ENCODE measurements around the gene CFAP100. TPM values are rescaled to one million over a fixed set of nuclear protein-coding genes. Genes with fewer than 3 reads are reported as not detected.

CFAP100 gene
- total RNA-seq, 1 donor from 2014 or later, result not detected

GRCh38 chr3:126432361-126433104 is 37.8 kb downstream of the CFAP100 start:
- Mint-ChIP-seq H3K4me3 (ENCODE audit: unreplicated experiment) (no peak overlapping the region), H3K27ac (ENCODE audit: unreplicated experiment) (no peak overlapping the region), H3K27me3 (ENCODE audit: unreplicated experiment) (peaks cover 1% of the 10 kb centered on the region), H3K36me3 (ENCODE audit: low read depth, unreplicated experiment) (peaks cover 5% of the 10 kb centered on the region), H3K9me3 (ENCODE audit: unreplicated experiment) (no peaks in the 10 kb centered on the region), H3K4me1 (ENCODE audit: unreplicated experiment) (no peaks in the 10 kb centered on the region)
- no peak for TF ChIP-seq CTCF (IDR thresholded peaks at IDR 0.05; ENCODE audit: unreplicated experiment)
- no peak for DNase-seq (ENCODE audit: low spot score)

- H3K4me1 Mint-ChIP-seq (ENCODE audit: unreplicated experiment), result no peaks in the 10 kb centered on the region
- H3K27ac Mint-ChIP-seq (ENCODE audit: unreplicated experiment), result no peak overlapping the region
- peaks cover 1% of the 10 kb centered on the region for H3K27me3 Mint-ChIP-seq (ENCODE audit: unreplicated experiment)
- H3K4me3 Mint-ChIP-seq (ENCODE audit: unreplicated experiment), result no peak overlapping the region
- no peak for DNase-seq (ENCODE audit: low spot score)
- TF ChIP-seq CTCF (IDR thresholded peaks at IDR 0.05; ENCODE audit: unreplicated experiment), result no peak
- H3K9me3 Mint-ChIP-seq (ENCODE audit: unreplicated experiment), result no peaks in the 10 kb centered on the region
- H3K36me3 Mint-ChIP-seq (ENCODE audit: low read depth, unreplicated experiment), result peaks cover 8% of the 10 kb centered on the region
Observed at GRCh38 chr3:126433105-126433430, 38.4 kb downstream of the CFAP100 start.

GRCh38 chr3:126433496-126434263 is 39.0 kb downstream of the CFAP100 start:
- H3K36me3 Mint-ChIP-seq (ENCODE audit: low read depth, unreplicated experiment), result peaks cover 8% of the 10 kb centered on the region
- no peak for DNase-seq (ENCODE audit: low spot score)
- no peaks in the 10 kb centered on the region for H3K4me1 Mint-ChIP-seq (ENCODE audit: unreplicated experiment)
- no peak overlapping the region for H3K4me3 Mint-ChIP-seq (ENCODE audit: unreplicated experiment)
- no peaks in the 10 kb centered on the region for H3K9me3 Mint-ChIP-seq (ENCODE audit: unreplicated experiment)
- H3K27ac Mint-ChIP-seq (ENCODE audit: unreplicated experiment), result peak overlapping the region; percentile 21
- no peak for TF ChIP-seq CTCF (IDR thresholded peaks at IDR 0.05; ENCODE audit: unreplicated experiment)
- peaks cover 1% of the 10 kb centered on the region for H3K27me3 Mint-ChIP-seq (ENCODE audit: unreplicated experiment)

GRCh38 chr3:126434264-126434590 is 39.5 kb downstream of the CFAP100 start:
- no peaks in the 10 kb centered on the region for H3K9me3 Mint-ChIP-seq (ENCODE audit: unreplicated experiment)
- no peaks in the 10 kb centered on the region for H3K4me1 Mint-ChIP-seq (ENCODE audit: unreplicated experiment)
- TF ChIP-seq CTCF (IDR thresholded peaks at IDR 0.05; ENCODE audit: unreplicated experiment), result no peak
- DNase-seq (ENCODE audit: low spot score), result no peak
- H3K36me3 Mint-ChIP-seq (ENCODE audit: low read depth, unreplicated experiment), result peaks cover 8% of the 10 kb centered on the region
- H3K27me3 Mint-ChIP-seq (ENCODE audit: unreplicated experiment), result peaks cover 1% of the 10 kb centered on the region
- peak overlapping the region; percentile 21 for H3K27ac Mint-ChIP-seq (ENCODE audit: unreplicated experiment)
- no peak overlapping the region for H3K4me3 Mint-ChIP-seq (ENCODE audit: unreplicated experiment)

- no peak for TF ChIP-seq CTCF (IDR thresholded peaks at IDR 0.05; ENCODE audit: unreplicated experiment)
- no peaks in the 10 kb centered on the region for H3K9me3 Mint-ChIP-seq (ENCODE audit: unreplicated experiment)
- peaks cover 9% of the 10 kb centered on the region for H3K36me3 Mint-ChIP-seq (ENCODE audit: low read depth, unreplicated experiment)
- no peaks in the 10 kb centered on the region for H3K4me1 Mint-ChIP-seq (ENCODE audit: unreplicated experiment)
- H3K27ac Mint-ChIP-seq (ENCODE audit: unreplicated experiment), result no peak overlapping the region
- peaks cover 3% of the 10 kb centered on the region for H3K27me3 Mint-ChIP-seq (ENCODE audit: unreplicated experiment)
- no peak overlapping the region for H3K4me3 Mint-ChIP-seq (ENCODE audit: unreplicated experiment)
- DNase-seq (ENCODE audit: low spot score), result no peak
Observed at GRCh38 chr3:126434931-126435411, 40.3 kb downstream of the CFAP100 start.

Measured in endothelial cell (in vitro differentiated cells).